Trophoblast cell (in vitro differentiated cells and primary cell): ENCODE data around the gene CFAP97.
"Not testable (repeated sequence)": the region's sequence is repeated elsewhere in the genome, so short reads cannot be mapped to it uniquely, and the experiment has no call there.

Experiments used
- DNase-seq, 2 donors: peaks; one replicate each; pipeline ENCODE4 v3.0.0-alpha.2; 2016
- H2AFZ ChIP-seq: 2 replicates; pipeline ENCODE4 v1.6.1; 2013; ENCODE audit warnings: low read length, moderate library complexity, mild to moderate bottlenecking; ENCODE audit not compliant: insufficient read depth, poor library complexity
- H2AK5ac ChIP-seq: 2 replicates; pipeline ENCODE4 v1.6.1; 2013; ENCODE audit warnings: mild to moderate bottlenecking, low read length
- H2BK120ac ChIP-seq: 2 replicates; pipeline ENCODE4 v1.6.1; 2013; ENCODE audit warnings: low read length, mild to moderate bottlenecking, moderate library complexity; ENCODE audit not compliant: insufficient read depth, poor library complexity
- H2BK12ac ChIP-seq: 2 replicates; pipeline ENCODE4 v1.6.1; 2013; ENCODE audit warnings: mild to moderate bottlenecking, low read length, moderate library complexity
- H2BK5ac ChIP-seq: 2 replicates; pipeline ENCODE4 v1.6.1; 2013; ENCODE audit warnings: low read length, low read depth, moderate library complexity, mild to moderate bottlenecking; ENCODE audit not compliant: poor library complexity
- H3K14ac ChIP-seq: 2 replicates; pipeline ENCODE4 v1.6.1; 2013; ENCODE audit warnings: mild to moderate bottlenecking, low read length
- H3K18ac ChIP-seq: 2 replicates; pipeline ENCODE4 v1.6.1; 2013; ENCODE audit warnings: mild to moderate bottlenecking, low read length
- H3K23ac ChIP-seq: 2 replicates; pipeline ENCODE4 v1.6.1; 2013; ENCODE audit warnings: low read length
- H3K27ac ChIP-seq: 2 replicates; pipeline ENCODE4 v1.5.1; 2013; ENCODE audit warnings: low read depth, mild to moderate bottlenecking, inconsistent platforms, low read length, moderate library complexity
- H3K27me3 ChIP-seq: 2 replicates; pipeline ENCODE4 v1.6.1; 2013; ENCODE audit warnings: inconsistent platforms, mild to moderate bottlenecking, low read length, moderate library complexity; ENCODE audit not compliant: insufficient read depth
- H3K36me3 ChIP-seq, 2 experiments: 1 replicate in 1 of 2; 2 replicates in 1 of 2; pipeline ENCODE4 v1.6.1; 2013; ENCODE audit warnings: low read length in 2 of 2, mild to moderate bottlenecking in 2 of 2, moderate library complexity in 1 of 2; ENCODE audit not compliant: insufficient read depth in 2 of 2, control insufficient read depth in 1 of 2
- H3K4ac ChIP-seq: 2 replicates; pipeline ENCODE4 v1.6.1; 2013; ENCODE audit warnings: low read depth, mild to moderate bottlenecking, low read length, moderate library complexity
- H3K4me1 ChIP-seq, 2 experiments: 1 replicate in 1 of 2; 2 replicates in 1 of 2; pipeline ENCODE4 v1.6.1; 2013; ENCODE audit warnings: low read length in 2 of 2, mild to moderate bottlenecking in 2 of 2, moderate library complexity in 1 of 2; ENCODE audit not compliant: insufficient read depth in 2 of 2, control insufficient read depth in 1 of 2
- H3K4me2 ChIP-seq: 2 replicates; pipeline ENCODE4 v1.6.1; 2013; ENCODE audit warnings: inconsistent platforms, mild to moderate bottlenecking, low read length, moderate library complexity
- H3K4me3 ChIP-seq: 2 replicates; pipeline ENCODE4 v1.5.1; 2013; ENCODE audit warnings: mild to moderate bottlenecking, low read depth, low read length, inconsistent platforms
- H3K79me1 ChIP-seq: one replicate; pipeline ENCODE4 v1.6.1; 2013; ENCODE audit warnings: low read length
- H3K79me2 ChIP-seq: 2 replicates; pipeline ENCODE4 v1.6.1; 2013; ENCODE audit warnings: low read length, mild to moderate bottlenecking; ENCODE audit not compliant: control insufficient read depth, insufficient read depth, poor library complexity
- H3K9ac ChIP-seq: 2 replicates; pipeline ENCODE4 v1.6.1; 2013; ENCODE audit warnings: mild to moderate bottlenecking, low read length
- H3K9me3 ChIP-seq: 2 replicates; pipeline ENCODE4 v1.6.1; 2013; ENCODE audit warnings: low read depth, mild to moderate bottlenecking, control low read depth, inconsistent platforms, low read length; ENCODE audit not compliant: insufficient read depth
- H4K12ac ChIP-seq: 2 replicates; pipeline ENCODE4 v1.6.1; 2013; ENCODE audit warnings: low read depth, mild to moderate bottlenecking, low read length, moderate library complexity
- H4K8ac ChIP-seq: 2 replicates; pipeline ENCODE4 v1.6.1; 2013; ENCODE audit warnings: low read depth, mild to moderate bottlenecking, low read length, moderate library complexity
- H4K91ac ChIP-seq: one replicate; pipeline ENCODE4 v1.6.1; 2013; ENCODE audit warnings: low read depth, mild to moderate bottlenecking, low read length, moderate library complexity
- WGBS: extraction: QIAGEN DNeasy Blood & Tissue Kit; methylation state at CpG from one replicate; pipeline ENCODE4 v1.1.7; 2013; ENCODE audit warnings: missing lambda C conversion rate; ENCODE audit not compliant: insufficient read length, insufficient coverage; ENCODE audit errors: extremely low coverage; 5-methylcytosine and 5-hydroxymethylcytosine counted together

Gene CFAP97

DNA sequence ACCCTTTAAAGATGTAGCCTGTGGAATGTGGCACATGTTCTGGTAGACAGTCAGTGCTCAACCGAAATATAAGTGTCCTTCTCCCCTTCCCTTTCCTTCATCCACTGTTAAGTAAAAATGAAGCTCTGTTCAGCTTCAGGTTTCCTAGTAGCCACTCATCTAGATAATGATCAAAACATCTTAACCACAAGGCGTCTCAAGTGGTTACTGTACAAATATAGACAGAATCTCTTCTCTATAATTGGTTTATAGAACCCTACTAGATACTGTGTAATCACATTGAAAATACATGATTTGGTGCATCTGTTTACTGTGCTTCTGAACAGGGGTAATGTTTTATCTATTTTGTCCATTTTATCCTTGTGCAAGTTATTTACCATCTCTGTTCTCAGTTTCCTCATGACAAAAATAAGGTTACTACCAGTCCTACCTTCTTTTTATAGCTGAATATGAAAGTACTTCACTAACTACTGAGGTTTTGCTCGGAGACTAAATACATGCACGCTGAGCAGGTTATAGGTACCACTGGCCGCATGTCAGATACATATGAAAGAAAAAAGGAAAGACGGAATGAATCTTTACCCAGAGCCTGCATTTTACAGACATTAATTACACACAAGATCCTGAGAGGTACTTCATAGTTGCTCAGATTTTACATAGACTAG is 81.0 kb downstream of the CFAP97 start:
- Histone ChIP-seq H3K9ac (no peak overlapping the region), H3K4ac (no peak overlapping the region), H3K23ac (no peak overlapping the region), H3K18ac (no peak overlapping the region), H2BK12ac (no peak overlapping the region), H3K4me2 (no peak overlapping the region), H3K14ac (no peak overlapping the region), H3K27me3 (no peaks in the 10 kb centered on the region), H4K8ac (no peak overlapping the region), H3K4me3 (no peak overlapping the region), H3K4me1 (peaks cover 3 to 10% of the 10 kb centered on the region in 2 experiments), H2AK5ac (no peak overlapping the region), H2BK120ac (no peak overlapping the region), H4K12ac (no peak overlapping the region), H4K91ac (no peak overlapping the region), H3K79me2 (no peaks in the 10 kb centered on the region), H3K27ac (no peak overlapping the region), H3K9me3 (no peaks in the 10 kb centered on the region), H3K79me1 (no peaks in the 10 kb centered on the region), H3K36me3 (no peaks in the 10 kb centered on the region), H2AFZ (no peak overlapping the region), H2BK5ac (no peak overlapping the region)
- no CpG with 5 or more reads among the region's 6 CpGs for WGBS
- DNase-seq, result no peak

DNA sequence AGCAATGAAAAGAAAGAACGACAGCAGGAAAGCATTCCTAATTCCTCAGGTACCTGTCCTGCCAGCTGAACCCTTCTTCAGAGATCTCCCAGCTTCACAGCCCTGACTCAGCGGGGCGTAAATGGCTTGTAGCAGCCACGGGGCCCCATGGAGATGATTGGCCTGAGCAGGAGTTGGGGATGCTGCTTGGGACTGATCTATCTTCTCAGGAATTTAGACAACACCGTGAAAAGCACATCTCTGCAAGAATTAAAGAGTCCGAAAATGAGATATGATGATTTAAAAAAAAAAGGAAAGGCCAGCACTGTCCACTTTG is 83.2 kb downstream of the CFAP97 start:
- Histone ChIP-seq H3K4me2 (no peak overlapping the region), H4K91ac (no peak overlapping the region), H2BK5ac (no peak overlapping the region), H3K4me3 (no peak overlapping the region), H4K8ac (no peak overlapping the region), H3K23ac (no peak overlapping the region), H2AK5ac (no peak overlapping the region), H3K18ac (no peak overlapping the region), H3K4ac (no peak overlapping the region), H2BK120ac (no peak overlapping the region), H3K9ac (no peak overlapping the region), H3K79me2 (no peaks in the 10 kb centered on the region), H2BK12ac (no peak overlapping the region), H3K9me3 (no peaks in the 10 kb centered on the region), H3K14ac (no peak overlapping the region), H3K27me3 (no peaks in the 10 kb centered on the region), H3K79me1 (peaks cover 1% of the 10 kb centered on the region), H3K4me1 (peaks cover 0 to 7% of the 10 kb centered on the region in 2 experiments), H3K36me3 (no peaks in the 10 kb centered on the region), H2AFZ (no peak overlapping the region), H4K12ac (no peak overlapping the region), H3K27ac (no peak overlapping the region)
- no peak for DNase-seq
- WGBS, result no CpG with 5 or more reads among the region's 6 CpGs

- H3K18ac ChIP-seq, result no peak overlapping the region
- no peak overlapping the region for H3K23ac ChIP-seq
- no peak overlapping the region for H3K4me2 ChIP-seq
- H3K36me3 ChIP-seq, result no peaks in the 10 kb centered on the region
- H4K8ac ChIP-seq, result no peak overlapping the region
- no peaks in the 10 kb centered on the region for H3K27me3 ChIP-seq
- no peak overlapping the region for H3K14ac ChIP-seq
- no peak overlapping the region for H2BK5ac ChIP-seq
- no peak overlapping the region for H2BK12ac ChIP-seq
- peaks cover 1% of the 10 kb centered on the region for H3K79me1 ChIP-seq
- no peak overlapping the region for H2BK120ac ChIP-seq
- H3K79me2 ChIP-seq, result no peaks in the 10 kb centered on the region
- H4K91ac ChIP-seq, result no peak overlapping the region
- no peak overlapping the region for H3K9ac ChIP-seq
- H3K9me3 ChIP-seq, result no peaks in the 10 kb centered on the region
- DNase-seq, result no peak
- no peak overlapping the region for H2AFZ ChIP-seq
- H3K27ac ChIP-seq, result no peak overlapping the region
- no peak overlapping the region for H3K4ac ChIP-seq
- no peak overlapping the region for H4K12ac ChIP-seq
- no CpG with 5 or more reads among the region's 3 CpGs for WGBS
- no peak overlapping the region for H2AK5ac ChIP-seq
- peaks cover 0 to 7% of the 10 kb centered on the region in 2 experiments for H3K4me1 ChIP-seq
- H3K4me3 ChIP-seq, result no peak overlapping the region
These were observed 83.7 kb downstream of the CFAP97 start for GRCh38 chr4:185119927-185120630.

GRCh38 chr4:185119467-185119866 is 84.3 kb downstream of the CFAP97 start:
- H3K4me2 ChIP-seq, DNase-seq, H2AFZ ChIP-seq, H3K36me3 ChIP-seq, H2BK120ac ChIP-seq, H2BK12ac ChIP-seq, H2AK5ac ChIP-seq, H3K9ac ChIP-seq, H3K4ac ChIP-seq, H3K79me1 ChIP-seq, H3K9me3 ChIP-seq, H2BK5ac ChIP-seq, H3K27me3 ChIP-seq, H3K4me1 ChIP-seq, H4K12ac ChIP-seq, H3K23ac ChIP-seq, H4K91ac ChIP-seq, H3K18ac ChIP-seq, H4K8ac ChIP-seq, H3K27ac ChIP-seq, H3K14ac ChIP-seq, H3K79me2 ChIP-seq, H3K4me3 ChIP-seq: not testable (repeated sequence)
- WGBS, result no CpG with 5 or more reads among the region's 5 CpGs
